GM18508 (cell line): ENCODE data around the gene ABTB2.
A peak's percentile ranks its signal among the peaks of the same experiment; 100 is the strongest.
"Not testable (repeated sequence)": the region's sequence is repeated elsewhere in the genome, so short reads cannot be mapped to it uniquely, and the experiment has no call there.

Experiments used
- ATAC-seq: cut with Tn5 transposase; IDR thresholded peaks from one replicate; pipeline ENCODE4 v1.9.1; 2021; ENCODE audit warnings: moderate number of reproducible peaks; ENCODE audit not compliant: insufficient read depth, unreplicated experiment

ABTB2 gene

DNA sequence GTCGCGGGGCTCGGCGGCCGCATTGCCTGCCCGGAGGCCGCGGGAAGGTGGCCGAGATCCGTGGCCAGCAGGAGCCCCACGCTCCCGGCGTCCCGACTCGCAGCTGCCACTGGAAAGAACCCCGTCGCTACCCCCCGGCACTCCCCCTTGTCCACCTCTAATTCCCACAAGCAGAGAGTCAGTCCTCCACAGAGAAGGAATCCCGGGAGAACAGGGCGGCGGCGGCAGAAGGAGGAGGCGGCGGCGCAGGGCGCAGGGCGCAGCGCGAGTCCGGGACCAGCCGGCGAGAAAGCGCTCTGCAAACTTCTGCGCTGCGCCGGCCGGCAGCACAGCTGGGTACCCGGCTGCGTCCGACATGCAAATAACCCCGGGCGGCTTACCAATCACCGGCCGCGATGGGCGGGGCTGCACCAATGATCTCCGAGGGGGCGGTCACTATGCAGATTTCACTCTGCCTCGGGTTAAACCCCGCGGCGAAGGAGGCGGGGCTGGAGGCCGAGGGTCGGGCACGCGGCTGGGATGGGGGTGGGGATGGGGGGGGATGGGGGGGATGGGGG, at the start of gene ABTB2:
TSS of gene ABTB2 (minus strand) at position 310 of the 557 bp plus-strand sequence.
- ATAC-seq: peak; percentile 61

DNA sequence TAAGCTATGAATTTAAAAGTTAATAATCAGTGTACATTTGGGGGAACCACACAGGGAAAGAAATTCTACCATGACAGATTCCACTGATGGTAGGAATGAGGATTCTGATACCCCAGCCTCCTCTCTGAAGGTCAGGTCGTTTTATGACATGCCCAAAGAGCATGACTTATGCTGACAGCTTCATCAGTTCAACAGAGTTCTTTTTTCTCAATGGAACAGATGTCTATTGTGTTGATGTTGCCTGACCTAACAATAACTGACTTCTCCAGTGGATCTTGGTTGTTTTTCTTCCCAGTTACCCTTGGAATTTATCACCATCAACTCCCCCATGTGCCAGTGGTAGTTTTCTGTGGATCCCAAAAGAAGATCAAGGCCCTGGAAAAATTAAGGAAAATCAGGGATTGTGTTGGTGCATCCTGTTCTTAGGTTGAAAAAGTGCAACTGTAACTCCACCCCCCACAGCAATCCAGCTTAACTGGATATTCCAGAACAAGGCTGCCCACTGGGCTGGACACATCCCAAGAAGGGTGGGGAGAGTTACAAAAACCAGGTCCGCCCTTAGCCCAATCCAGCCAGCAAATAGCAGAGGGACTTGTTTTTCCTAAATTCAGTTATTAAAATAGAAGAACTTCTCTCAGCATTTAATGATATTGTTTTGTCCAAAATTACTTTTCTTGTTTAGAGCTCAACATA, 49.5 kb upstream of the ABTB2 start:
- no peak for ATAC-seq

DNA sequence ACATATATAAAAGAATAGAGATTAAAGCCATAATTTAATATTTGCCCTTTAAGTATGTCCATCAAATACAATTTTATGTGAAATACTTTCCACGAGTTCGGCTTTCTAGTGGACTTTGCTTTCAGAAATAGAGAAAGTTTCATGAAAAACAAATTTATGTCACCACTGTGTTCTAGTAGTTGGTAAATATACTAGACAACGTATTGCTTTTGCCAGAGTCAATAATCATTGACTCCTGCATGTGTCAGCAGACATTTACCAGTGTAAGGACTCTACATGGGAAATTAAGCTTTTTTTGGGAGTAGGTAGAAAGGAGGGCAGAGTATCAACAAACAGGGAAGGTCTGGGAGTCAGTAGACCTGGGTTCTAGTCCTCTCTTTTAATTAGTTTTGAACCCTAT, 48.6 kb upstream of the ABTB2 start:
- no peak for ATAC-seq

DNA sequence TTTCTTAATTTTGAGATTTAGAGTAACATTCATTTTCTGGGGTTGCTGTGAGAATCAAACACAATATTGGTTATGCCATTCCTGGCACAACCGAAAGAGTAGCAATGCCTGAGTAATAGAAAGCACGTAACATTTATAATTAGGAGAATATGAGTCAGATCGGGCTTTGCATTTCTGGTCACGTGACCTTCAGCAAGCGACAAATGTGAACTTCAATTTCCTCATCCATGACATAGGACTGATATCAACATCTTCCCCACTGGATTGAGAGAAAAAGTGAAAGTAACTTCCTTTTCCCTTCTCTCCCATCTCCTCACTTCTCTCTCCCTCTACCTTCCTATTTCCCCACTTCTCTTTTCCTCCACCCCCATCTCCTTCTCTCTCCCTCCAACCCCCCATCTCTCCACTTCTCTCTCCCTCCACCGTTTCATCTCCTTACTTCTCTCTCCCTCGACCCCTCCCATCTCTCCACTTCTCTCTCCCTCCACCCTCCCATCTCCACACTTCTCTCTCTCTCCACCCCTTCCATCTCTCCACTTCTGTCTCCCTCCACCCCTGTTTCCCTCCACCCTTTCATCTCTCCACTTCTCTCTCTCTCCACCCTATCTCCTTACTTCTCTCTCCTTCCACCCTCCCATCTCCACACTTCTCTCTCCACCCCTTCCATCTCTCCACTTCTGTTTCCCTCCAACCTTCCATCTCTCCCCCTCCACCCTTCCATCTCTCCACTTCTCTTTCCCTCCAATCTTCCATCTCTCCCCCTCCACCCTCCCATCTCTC, 47.5 kb upstream of the ABTB2 start:
- ATAC-seq: no peak

DNA sequence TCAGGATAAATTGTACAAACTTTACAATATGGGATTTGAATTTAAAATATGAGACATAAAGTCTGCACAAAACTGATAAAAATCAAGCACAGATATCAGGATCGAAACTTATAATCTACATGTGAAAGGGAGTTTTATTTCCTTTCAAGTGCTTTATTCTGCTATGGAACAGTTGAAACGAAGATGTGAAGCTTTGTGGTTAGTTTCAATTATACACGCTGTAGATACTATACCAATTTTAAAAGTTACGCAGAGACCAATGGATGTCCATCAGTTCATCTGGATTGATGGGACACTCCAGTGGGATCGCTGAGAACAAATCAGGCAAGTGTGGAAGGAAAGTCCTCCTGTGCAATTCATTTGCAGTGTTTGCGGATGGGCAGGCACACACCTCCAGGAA, 46.5 kb upstream of the ABTB2 start:
- ATAC-seq: no peak

DNA sequence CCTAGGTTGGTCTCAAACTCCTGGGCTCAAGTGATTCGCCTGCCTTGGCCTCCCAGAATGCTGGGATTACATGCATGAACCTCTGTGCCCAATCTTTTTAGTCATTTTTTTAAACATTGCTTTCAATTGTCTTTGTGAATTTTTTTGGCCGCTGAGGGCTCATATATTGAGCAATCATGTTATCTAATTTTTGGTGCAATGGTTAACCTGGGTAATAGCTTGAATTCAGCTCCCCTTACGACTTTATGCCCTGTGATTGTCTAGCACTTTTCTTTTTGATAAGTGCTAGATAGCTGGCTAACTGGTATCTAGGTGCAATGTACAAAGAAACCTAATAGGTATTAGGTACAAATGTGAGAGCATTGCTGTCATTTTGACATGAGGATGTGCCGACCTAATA, 45.6 kb upstream of the ABTB2 start:
- ATAC-seq: no peak

DNA sequence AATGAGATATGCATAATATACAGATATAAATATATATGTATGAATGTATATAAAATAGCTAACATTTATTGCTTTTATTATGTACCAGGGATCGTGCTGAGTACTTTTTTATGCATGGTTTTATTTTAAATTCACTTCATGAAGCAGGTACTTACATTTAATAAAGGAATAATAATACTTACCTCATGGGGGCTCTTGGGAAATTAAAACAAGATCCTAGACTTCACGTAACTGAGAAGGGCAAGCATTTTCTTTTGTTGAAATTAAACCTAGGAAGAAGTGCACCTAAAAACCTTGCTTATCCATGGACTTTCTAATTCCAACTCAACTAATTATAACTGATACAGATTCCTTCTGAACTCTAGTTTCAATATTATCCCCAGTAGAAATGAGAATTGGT, 40.0 kb upstream of the ABTB2 start:
- no peak for ATAC-seq

DNA sequence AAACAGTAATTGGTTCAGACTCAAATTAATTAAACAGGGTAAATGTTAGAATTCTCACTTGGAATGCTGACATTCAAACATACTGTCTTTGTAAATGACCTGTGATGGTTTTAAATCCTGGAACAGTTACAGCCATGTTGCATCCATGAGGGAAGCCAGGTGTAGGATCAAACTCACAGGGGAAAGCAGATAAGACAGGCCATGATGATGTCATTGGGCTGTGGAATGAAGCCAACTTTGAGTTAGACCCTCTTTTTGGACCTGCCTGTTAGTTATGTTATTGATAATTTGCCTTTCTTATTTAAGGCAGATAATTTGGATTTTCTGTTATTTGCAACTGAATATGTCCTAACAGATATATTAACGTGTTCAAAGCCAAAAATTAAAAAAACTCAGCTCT, 39.3 kb upstream of the ABTB2 start:
- no peak for ATAC-seq

DNA sequence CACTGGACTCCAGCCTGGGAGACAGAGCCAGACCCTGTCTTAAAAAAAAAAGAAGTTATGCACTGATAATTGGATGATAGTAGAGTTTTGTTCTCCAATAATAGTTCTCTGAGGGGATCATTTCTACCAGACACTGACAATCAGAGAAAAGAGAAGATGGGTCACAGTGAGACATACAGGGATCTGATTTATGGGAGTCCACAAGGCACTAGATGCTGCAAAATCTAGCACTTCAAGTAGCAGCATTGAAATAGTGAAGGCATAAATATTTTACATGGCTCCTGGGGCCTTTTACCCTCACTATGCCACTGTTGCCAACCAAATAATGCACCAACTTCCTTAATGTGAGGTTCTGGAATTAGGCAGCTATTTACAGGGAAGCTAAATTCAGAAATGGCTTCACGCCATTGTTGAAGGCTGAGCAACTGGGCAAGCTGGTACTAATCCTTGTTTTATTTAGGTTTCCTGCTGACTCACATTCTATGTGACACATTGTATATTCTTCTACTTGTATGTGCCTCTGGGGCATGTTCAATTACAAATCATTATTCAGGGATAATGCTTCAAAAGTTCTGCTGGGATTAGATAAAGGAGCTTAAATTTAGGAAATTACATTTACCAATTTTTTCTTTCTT, 38.2 kb upstream of the ABTB2 start:
- no peak for ATAC-seq

DNA sequence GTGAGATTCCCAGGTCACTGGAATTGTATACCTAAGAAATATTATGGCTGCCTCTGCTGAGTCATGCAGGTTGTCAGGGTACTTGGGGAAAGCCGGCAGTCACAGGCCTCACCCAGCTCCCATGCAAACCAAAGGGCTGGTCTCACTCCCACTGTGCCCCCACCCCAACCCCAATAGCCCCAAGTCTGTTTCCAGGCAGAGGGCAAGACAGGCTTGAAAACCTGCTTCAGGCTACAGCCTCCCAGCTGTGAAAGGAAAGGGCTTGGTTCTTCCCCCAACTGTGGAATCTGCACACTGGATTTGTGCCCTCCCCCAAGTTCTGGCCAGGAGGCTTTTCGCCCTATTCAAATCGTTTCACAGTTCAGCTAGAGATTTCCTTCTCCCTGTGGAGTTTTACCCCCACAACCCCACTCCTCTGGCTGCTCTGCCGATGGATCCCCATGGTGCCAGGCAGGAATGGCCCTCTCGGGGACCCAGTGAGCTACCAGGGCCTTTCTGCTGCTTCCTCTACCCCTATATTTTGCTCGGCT, 37.0 kb upstream of the ABTB2 start:
- no peak for ATAC-seq

DNA sequence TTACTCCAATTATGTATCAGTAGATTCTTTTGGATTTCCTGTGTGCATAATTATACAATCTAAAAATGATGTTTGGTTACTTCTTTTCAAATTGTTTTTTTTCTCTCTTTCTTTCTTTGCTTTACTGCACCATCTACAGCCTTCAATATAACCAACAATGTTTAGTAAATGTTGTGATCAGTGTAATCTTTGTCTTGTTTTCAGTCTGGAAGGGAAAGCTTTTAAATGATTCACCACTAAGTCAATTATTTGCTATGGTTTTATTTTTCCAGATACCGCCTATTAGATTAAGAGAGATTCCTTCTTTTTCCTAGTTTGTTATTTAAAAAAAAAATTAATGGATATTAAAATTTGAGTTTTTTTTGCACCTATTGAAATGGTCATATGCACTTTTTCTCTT, 29.8 kb upstream of the ABTB2 start:
- ATAC-seq: no peak

DNA sequence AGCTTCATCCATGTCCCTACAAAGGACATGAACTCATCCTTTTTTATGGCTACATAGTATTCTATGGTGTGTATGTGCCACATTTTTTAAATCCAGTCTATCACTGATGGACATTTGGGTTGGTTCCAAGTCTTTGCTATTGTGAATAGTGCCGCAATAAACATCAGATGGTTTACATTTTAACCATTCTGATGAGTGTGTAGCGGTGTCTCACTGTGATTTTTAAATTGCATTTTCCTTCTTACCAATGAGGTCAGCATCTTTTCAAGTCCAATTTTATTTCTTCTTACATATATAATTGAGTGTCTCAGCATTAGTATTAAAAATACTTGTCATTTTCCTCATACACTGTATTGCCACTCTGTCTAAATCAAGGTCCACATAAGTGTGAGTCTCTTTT, 28.5 kb upstream of the ABTB2 start:
- not testable (repeated sequence) for ATAC-seq

DNA sequence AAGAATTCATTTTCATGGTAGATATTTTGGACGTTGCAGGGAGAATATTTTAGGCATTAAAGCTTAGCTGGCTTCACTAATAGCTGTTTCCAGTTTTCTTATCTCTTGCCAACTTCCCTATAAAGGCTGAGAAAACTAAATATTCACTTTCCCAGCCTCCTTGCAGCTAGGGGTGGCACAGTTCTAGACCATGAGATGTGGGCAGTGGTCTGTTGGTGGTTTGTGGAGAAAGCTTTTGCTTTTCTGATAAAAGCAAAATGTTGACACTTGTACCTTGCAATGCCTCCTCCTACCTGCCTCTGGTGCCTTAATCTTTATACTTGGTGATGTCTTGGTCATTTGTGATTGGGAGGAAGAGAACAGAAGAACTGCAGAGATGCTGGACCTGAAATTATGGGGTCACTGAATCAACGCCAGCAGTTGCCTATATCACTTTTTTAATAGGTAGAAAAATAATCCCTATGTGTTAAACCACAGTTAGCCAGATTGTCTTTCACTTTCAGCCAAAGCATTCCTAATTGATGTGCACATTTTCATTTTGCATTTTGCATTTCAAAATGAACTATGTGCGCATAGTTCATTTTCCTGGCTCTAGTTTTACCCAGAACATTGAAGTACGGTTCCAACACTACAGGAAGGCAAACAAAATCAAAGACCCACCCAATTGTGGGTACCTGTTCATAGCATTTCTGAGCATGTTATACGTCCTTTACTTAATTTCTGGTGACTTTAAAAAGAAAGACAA, 24.9 kb upstream of the ABTB2 start:
- no peak for ATAC-seq

DNA sequence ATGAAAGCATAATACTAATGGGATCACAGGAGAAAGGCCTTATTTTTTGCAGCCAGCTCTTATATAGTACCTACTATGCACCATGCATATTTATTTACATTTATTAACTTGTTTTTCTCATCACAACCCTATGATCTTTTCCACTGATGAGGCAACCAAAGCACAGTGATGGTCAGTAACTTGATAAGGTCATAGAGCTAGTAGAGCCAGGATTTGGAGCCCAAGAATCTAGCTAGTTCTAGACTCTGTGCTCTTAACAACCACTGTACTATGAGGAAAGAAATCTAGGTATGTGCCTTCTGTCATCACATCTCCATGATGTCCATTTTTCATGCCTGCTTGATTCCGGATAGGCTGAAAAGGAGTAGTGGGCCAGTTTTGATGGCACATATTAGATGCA, 24.0 kb upstream of the ABTB2 start:
- no peak for ATAC-seq

DNA sequence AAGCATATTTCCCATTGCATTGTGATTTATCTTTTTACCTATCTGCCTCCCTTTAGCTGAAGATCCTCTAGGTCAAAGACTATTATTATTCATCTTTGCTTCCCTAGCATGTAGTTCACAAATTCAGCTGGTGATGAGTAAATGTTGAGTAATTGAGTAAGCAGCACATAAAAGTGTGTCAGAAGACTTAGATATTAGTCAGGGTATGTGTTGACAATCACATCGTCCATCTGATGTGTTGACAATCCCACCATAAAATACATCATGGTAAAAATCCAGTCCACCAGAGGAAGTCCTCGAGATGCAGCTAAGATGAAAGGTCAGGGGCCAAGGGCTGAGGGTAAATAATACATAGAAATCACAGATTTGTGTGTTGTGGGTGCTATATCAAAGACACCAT, 22.9 kb upstream of the ABTB2 start:
- ATAC-seq: no peak

DNA sequence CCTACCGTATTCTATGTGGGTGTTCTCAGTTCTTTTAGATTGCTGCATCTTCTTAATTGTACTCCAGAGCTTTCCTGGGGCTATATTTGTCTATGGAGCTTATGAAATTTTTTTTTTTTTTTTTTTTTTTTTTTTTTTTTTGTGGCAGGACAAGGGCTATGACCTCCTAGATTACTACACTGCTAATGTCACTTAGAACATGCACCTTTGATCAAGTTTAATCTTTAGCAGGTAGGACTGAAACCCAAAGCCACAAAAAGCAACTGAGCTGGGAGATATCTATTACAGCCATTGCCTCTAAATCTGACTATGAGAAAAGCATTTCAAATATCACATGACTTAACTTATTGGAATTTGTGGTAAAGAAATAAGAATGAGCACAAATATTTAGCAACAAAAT, 21.7 kb upstream of the ABTB2 start:
- ATAC-seq: no peak

DNA sequence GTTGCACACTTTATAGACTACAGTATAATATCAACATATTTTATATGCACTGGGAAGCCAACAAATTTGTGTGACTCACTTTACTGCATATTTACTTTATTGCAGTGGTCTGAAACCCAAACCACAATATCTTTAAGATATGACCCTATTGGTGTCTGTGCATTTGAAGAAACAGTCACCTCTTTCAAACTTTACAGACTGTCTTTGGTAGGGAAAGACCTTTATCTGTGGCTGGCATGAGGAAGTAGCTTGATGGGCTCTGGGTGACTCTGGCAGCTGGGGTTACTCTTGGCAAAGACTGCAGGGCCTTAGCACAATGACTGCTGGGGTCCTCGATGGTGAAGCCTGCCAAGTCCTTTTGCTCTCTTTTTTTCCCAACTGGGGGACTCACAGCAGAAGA, 21.3 kb upstream of the ABTB2 start:
- ATAC-seq: no peak

DNA sequence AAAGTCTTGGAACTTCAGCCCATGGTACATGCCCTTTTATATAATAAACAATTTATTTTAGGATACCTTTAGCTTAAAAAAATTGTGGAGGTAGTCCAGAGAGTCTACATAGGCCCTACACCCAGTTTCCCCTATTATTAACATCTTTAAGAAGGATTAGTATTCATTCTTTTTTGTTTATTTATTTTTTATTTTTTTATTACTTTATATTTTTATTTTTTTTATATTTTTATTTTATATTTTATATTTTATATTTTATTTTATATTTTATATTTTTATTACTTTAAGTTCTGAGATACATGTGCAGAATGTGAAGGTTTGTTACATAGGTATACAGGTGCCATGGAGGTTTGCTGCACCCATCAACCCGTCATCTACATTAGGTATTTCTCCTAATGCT, 15.9 kb upstream of the ABTB2 start:
- ATAC-seq: no peak

DNA sequence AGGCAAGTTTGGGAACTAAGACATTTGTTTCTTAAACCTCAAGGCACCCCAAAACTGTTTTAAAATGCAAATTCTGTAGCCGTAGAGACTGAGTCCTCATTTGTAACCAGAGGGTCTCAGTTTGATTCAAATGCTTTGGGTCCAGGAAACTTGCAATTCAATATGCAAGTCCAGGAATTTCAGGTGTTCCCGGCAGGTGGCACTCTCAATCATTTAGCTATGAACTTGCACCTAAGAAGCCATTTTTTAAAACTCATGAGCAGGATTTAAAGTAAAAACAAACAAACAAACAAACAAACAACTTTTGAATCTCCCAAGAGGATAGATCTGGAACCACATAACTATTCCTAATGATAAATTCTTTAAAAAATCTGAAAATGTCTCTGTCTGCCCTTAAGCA, 8.7 kb upstream of the ABTB2 start:
- no peak for ATAC-seq

DNA sequence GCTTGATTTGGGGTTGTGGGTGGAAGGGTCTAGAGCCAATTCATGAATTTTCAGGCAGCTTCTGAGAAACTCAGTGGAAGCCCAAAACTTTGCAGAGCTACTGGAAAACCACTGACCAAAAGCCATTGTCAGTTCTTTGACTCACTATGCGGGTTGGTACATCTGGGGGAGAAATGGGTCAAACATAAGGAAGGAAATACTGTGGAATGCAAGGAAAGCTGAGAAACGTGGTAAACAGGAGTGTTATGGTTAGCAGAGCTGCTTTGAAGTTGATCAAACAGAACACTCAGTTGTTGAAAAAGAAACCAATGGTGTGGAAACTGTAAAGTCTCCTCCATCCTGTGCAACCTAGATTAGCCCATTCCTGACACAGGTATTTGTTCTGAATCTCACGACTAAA, 6.3 kb upstream of the ABTB2 start:
- no peak for ATAC-seq
